ENCODE results near the gene SUMO1. TPM values are rescaled to one million over a fixed set of nuclear protein-coding genes. Genes with fewer than 3 reads are reported as not detected.
A peak's percentile ranks its signal among the peaks of the same experiment; 100 is the strongest.

Gene SUMO1
- total and polyA plus RNA-seq, 2 experiments from 2014 or later = 217 to 507 TPM

DNA sequence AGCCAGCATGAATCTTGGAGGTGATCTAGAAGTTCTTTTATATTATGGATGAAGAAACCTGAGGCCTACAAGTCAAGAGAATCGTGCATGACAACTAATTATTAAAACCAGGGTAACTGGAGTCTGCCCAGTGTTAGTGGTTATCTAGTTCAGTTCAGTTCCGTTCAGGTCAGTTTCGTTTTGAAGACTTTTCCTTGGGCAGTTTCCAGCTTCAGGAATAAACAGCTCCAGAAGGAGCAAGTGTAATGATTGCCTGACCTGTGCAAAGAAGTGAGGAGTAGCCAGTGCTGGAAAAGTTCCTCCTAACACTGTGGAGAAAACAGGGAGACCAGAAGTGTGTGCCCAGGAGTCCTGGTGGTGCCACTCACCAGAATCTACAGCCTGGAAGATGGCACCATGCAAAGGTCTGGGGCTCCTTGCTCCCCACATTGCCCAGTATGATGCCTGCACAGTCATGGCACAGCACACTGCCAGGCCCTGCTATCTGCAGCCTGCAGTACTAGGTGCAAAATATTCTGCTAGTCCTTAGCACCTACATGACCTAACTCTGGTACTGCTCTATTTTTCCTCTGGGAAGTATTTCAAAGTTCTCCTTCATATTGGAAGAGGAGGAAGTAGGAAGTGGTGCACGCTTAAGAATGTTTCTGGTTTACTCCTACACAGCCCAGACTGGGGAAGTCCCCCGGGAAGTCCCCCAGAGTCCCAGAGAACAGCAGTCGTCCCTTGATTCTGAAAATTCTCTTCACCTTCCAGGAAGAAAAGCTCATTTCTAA, 65.8 kb downstream of the SUMO1 start (continued):
- TF ChIP-seq, protein P1, sequence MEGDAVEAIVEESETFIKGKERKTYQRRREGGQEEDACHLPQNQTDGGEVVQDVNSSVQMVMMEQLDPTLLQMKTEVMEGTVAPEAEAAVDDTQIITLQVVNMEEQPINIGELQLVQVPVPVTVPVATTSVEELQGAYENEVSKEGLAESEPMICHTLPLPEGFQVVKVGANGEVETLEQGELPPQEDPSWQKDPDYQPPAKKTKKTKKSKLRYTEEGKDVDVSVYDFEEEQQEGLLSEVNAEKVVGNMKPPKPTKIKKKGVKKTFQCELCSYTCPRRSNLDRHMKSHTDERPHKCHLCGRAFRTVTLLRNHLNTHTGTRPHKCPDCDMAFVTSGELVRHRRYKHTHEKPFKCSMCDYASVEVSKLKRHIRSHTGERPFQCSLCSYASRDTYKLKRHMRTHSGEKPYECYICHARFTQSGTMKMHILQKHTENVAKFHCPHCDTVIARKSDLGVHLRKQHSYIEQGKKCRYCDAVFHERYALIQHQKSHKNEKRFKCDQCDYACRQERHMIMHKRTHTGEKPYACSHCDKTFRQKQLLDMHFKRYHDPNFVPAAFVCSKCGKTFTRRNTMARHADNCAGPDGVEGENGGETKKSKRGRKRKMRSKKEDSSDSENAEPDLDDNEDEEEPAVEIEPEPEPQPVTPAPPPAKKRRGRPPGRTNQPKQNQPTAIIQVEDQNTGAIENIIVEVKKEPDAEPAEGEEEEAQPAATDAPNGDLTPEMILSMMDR (conservative IDR thresholded peaks at IDR 0.05; ENCODE audit: low read depth in 2 of 2) = no peak
- TF ChIP-seq ETS1 (IDR thresholded peaks at IDR 0.05) = no peak
- no peak for TF ChIP-seq ZNF114 (CRISPR knock-in tag; IDR thresholded peaks at IDR 0.05)
- no peak for TF ChIP-seq EZH2phosphoT487 (IDR thresholded peaks at IDR 0.05; ENCODE audit: unreplicated experiment)
- no peak for TF ChIP-seq JUNB (IDR thresholded peaks at IDR 0.05; ENCODE audit: unreplicated experiment)

DNA sequence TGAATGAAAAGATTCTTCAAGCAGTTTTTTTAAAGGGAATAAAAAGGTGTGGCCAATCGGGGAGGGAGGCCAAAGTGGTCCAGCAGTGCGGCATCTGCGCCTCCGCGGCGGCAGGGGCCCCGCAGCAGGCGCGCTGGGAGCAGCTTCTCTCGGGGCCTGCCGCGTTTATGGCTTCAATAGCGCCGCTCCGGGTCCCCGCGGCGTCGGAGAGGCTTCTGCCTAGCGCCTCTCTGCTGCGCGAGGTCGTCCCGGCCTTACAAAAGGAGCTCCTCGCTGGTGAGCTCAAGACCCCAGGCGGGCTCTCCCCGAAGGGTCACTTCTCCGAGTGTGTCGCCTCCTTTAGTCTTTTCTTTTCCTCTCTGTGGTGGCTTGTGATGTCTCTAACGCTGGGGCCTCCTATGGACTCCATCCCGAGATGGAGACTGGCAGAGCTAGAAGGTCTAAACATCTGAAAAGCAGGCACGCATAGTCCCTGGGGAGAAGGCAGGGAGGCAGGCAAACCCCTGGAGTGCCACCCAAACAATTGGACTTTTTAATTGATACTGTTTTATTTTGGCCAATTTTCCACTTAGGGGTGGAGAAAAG, 67.1 kb downstream of the SUMO1 start:
- TF ChIP-seq ZNF331 (CRISPR knock-in tag; IDR thresholded peaks at IDR 0.05; ENCODE audit: low read depth) (no peak), POLR2AphosphoS5 (IDR thresholded peaks at IDR 0.05; ENCODE audit: low read depth) (no peak), JUNB (IDR thresholded peaks at IDR 0.05; ENCODE audit: unreplicated experiment) (no peak), EZH2phosphoT487 (IDR thresholded peaks at IDR 0.05; ENCODE audit: unreplicated experiment) (no peak), EZH2 (IDR thresholded peaks at IDR 0.05; ENCODE audit: low read depth, unreplicated experiment) (no peak)
- TF ChIP-seq, protein P1 (conservative IDR thresholded peaks at IDR 0.05; ENCODE audit: low read depth in 2 of 2) = 0 out of 4 replicates have a peak, but pooled peaks of 1 of the 2 experiments have one; percentile 10
- H3K27me3 Mint-ChIP-seq (ENCODE audit: insufficient read depth, low read depth, poor library complexity) = peaks cover 25% of the 10 kb centered on the region
- no peaks in the 10 kb centered on the region for H3K36me3 Mint-ChIP-seq (ENCODE audit: low read depth)
- Histone ChIP-seq H4K20me1 (replicated peaks; ENCODE audit: insufficient read depth) (no peaks in the 10 kb centered on the region), H3K36me3 (ENCODE audit: insufficient read depth) (no peaks in the 10 kb centered on the region), H2AFZ (peak overlapping the region; percentile 98), H3K79me2 (replicated peaks; ENCODE audit: insufficient read depth) (no peaks in the 10 kb centered on the region), H3K4me1 (ENCODE audit: insufficient read depth) (peaks cover 12% of the 10 kb centered on the region; the same call in 1 of the 2 replicates), H3K27ac (ENCODE audit: low read depth) (no peak overlapping the region), H3K27me3 (ENCODE audit: insufficient read depth) (peaks cover 21% of the 10 kb centered on the region), H3K4me3 (peak overlapping the region; percentile 49), H3K4me2 (peak overlapping the region; percentile 80), H3F3A (replicated peaks; ENCODE audit: low read depth) (0 out of 2 replicates have a peak, but pooled peaks cover 4% of the 10 kb centered on the region), H3K9me2 (ENCODE audit: insufficient read depth) (no peaks in the 10 kb centered on the region)
- peak overlapping the region; percentile 61 for H3K4me3 Mint-ChIP-seq
- H3K4me1 Mint-ChIP-seq = peaks cover 13% of the 10 kb centered on the region; the same call in 2 of the 3 replicates
- peaks cover 6% of the 10 kb centered on the region; the same call in 2 of the 3 replicates for H3K9me3 Mint-ChIP-seq
- DNase-seq (ENCODE audit: low spot score) (peak; percentile 88), ATAC-seq (peak; percentile 96)
- no peak overlapping the region for H3K27ac Mint-ChIP-seq
